ENCODE measurements around the gene SKP1.

SKP1 gene

GRCh38 chr5:134130239-134130945 is 46.4 kb downstream of the SKP1 start:
- DNase-seq (ENCODE audit: low spot score): no peak

GRCh38 chr5:134129411-134130238 is 47.1 kb downstream of the SKP1 start:
- DNase-seq (ENCODE audit: low spot score): no peak

- no peak for DNase-seq (ENCODE audit: low spot score)
These were observed 48.1 kb downstream of the SKP1 start for GRCh38 chr5:134128648-134128995.

- DNase-seq (ENCODE audit: low spot score): no peak
These were observed 48.6 kb downstream of the SKP1 start for GRCh38 chr5:134127988-134128647.

- DNase-seq (ENCODE audit: low spot score): no peak
These were observed 49.3 kb downstream of the SKP1 start for GRCh38 chr5:134127376-134127861.

GRCh38 chr5:134125039-134126015 is 51.4 kb downstream of the SKP1 start:
- DNase-seq (ENCODE audit: low spot score): no peak

- DNase-seq (ENCODE audit: low spot score): no peak
These were observed 52.3 kb downstream of the SKP1 start for GRCh38 chr5:134124289-134125038.

- no peak for DNase-seq (ENCODE audit: low spot score)
These were observed 53.4 kb downstream of the SKP1 start for GRCh38 chr5:134123360-134123759.

- DNase-seq (ENCODE audit: low spot score): no peak
These were observed 54.2 kb downstream of the SKP1 start for GRCh38 chr5:134122530-134122929.

- no peak for DNase-seq (ENCODE audit: low spot score)
These were observed 56.2 kb downstream of the SKP1 start for GRCh38 chr5:134120386-134121138.

- DNase-seq (ENCODE audit: low spot score): no peak
These were observed 57.0 kb downstream of the SKP1 start for GRCh38 chr5:134119720-134120119.

GRCh38 chr5:134118212-134118835 is 58.4 kb downstream of the SKP1 start:
- DNase-seq (ENCODE audit: low spot score): no peak

GRCh38 chr5:134116789-134117761 is 59.7 kb downstream of the SKP1 start:
- no peak for DNase-seq (ENCODE audit: low spot score)

GRCh38 chr5:134116286-134116685 is 60.5 kb downstream of the SKP1 start:
- no peak for DNase-seq (ENCODE audit: low spot score)

- DNase-seq (ENCODE audit: low spot score): no peak
These were observed 61.0 kb downstream of the SKP1 start for GRCh38 chr5:134115806-134116175.

- peak; percentile 74 for DNase-seq (ENCODE audit: low spot score)
These were observed 61.6 kb downstream of the SKP1 start for GRCh38 chr5:134114886-134115805.
